SK-N-SH (cell line): ENCODE data around the gene NCKAP5.

ENCODE experiments used
- CTCF ChIP-seq: fragments of 200-600 bp; sonication (generic); IDR thresholded peaks from 2 replicates; pipeline ENCODE4 v1.6.1; 2017; ENCODE audit warnings: antibody characterized with exemption, mild to moderate bottlenecking, moderate library complexity
- EP300 ChIP-seq, 2 experiments: IDR thresholded peaks; 2 replicates each; pipeline versions ENCODE4 v1.4.0 to v1.6.1; 2012; ENCODE audit warnings: borderline replicate concordance in 1 of 2, low read depth in 1 of 2, low read length in 1 of 2
- EZH2phosphoT487 ChIP-seq: fragments of 200-600 bp; sonication (generic); IDR thresholded peaks from 2 replicates; pipeline ENCODE4 v1.6.1; 2017; ENCODE audit warnings: low read depth, mixed run types, mild to moderate bottlenecking, antibody characterized with exemption, moderate library complexity, borderline replicate concordance
- MXI1 ChIP-seq: IDR thresholded peaks from 2 replicates; pipeline ENCODE4 v1.6.1; 2012; ENCODE audit warnings: mild to moderate bottlenecking, low read depth, low read length, improper control_type of control experiment
- POLR2AphosphoS5 ChIP-seq: IDR thresholded peaks from 2 replicates; pipeline ENCODE4 v1.6.1; 2012; ENCODE audit warnings: low read depth, low read length
- RAD21 ChIP-seq: IDR thresholded peaks from 2 replicates; pipeline ENCODE4 v1.6.1; 2012; ENCODE audit warnings: mild to moderate bottlenecking, low read length

GRCh38 chr2:132909427-132909826, 658.8 kb downstream of the NCKAP5 start:
- no peak for TF ChIP-seq EP300 (IDR thresholded peaks at IDR 0.05; ENCODE audit: borderline replicate concordance in 1 of 2, low read depth in 1 of 2, low read length in 1 of 2)
- TF ChIP-seq POLR2AphosphoS5 = no peak
- no peak for TF ChIP-seq RAD21
- TF ChIP-seq EZH2phosphoT487 = no peak
- no peak for TF ChIP-seq CTCF
- TF ChIP-seq MXI1 = no peak
